Measurements from ENCODE around the gene EQTN.

EQTN gene

GRCh38 chr9:27329291-27329690 lies 32.3 kb upstream of the EQTN start:
- no peak for ATAC-seq
- TF ChIP-seq TSHZ2 (CRISPR knock-in tag; IDR thresholded peaks at IDR 0.05) (no peak), BACH2 (CRISPR knock-in tag; IDR thresholded peaks at IDR 0.05; ENCODE audit: borderline replicate concordance) (no peak), TCF4 (CRISPR knock-in tag; IDR thresholded peaks at IDR 0.05; ENCODE audit: borderline replicate concordance) (no peak), CSDC2 (CRISPR knock-in tag; IDR thresholded peaks at IDR 0.05) (no peak), PPARA (CRISPR knock-in tag; IDR thresholded peaks at IDR 0.05; ENCODE audit: borderline replicate concordance) (no peak), RARB (CRISPR knock-in tag; IDR thresholded peaks at IDR 0.05) (no peak)

GRCh38 chr9:27328483-27328882 lies 31.5 kb upstream of the EQTN start:
- TF ChIP-seq SNAI2 (CRISPR knock-in tag; IDR thresholded peaks at IDR 0.05) (no peak), CREB5 (CRISPR knock-in tag; IDR thresholded peaks at IDR 0.05; ENCODE audit: low read depth) (no peak), ARNTL (CRISPR knock-in tag; IDR thresholded peaks at IDR 0.05; ENCODE audit: borderline replicate concordance, low read depth) (no peak), ZNF565 (CRISPR knock-in tag; conservative IDR thresholded peaks at IDR 0.05; ENCODE audit: low read depth) (no peak), ZFP30 (CRISPR knock-in tag; IDR thresholded peaks at IDR 0.05) (no peak), ISL1 (CRISPR knock-in tag; IDR thresholded peaks at IDR 0.05) (no peak), TSHZ2 (CRISPR knock-in tag; IDR thresholded peaks at IDR 0.05) (no peak)
- peak; percentile 29; the same call in 1 of the 3 replicates for ATAC-seq

- no peak for ATAC-seq
- TF ChIP-seq RARB (CRISPR knock-in tag; IDR thresholded peaks at IDR 0.05): no peak
- TF ChIP-seq CREB5 (CRISPR knock-in tag; IDR thresholded peaks at IDR 0.05; ENCODE audit: low read depth): no peak
- TF ChIP-seq TOX (CRISPR knock-in tag; IDR thresholded peaks at IDR 0.05; ENCODE audit: borderline replicate concordance): no peak
- TF ChIP-seq PPARA (CRISPR knock-in tag; IDR thresholded peaks at IDR 0.05; ENCODE audit: borderline replicate concordance): no peak
- no peak for TF ChIP-seq ISL1 (CRISPR knock-in tag; IDR thresholded peaks at IDR 0.05)
- TF ChIP-seq ZFP3 (CRISPR knock-in tag; IDR thresholded peaks at IDR 0.05): no peak
- TF ChIP-seq ZNF8 (CRISPR knock-in tag; IDR thresholded peaks at IDR 0.05): no peak
- no peak for TF ChIP-seq SNAI2 (CRISPR knock-in tag; IDR thresholded peaks at IDR 0.05)
- TF ChIP-seq BACH2 (CRISPR knock-in tag; IDR thresholded peaks at IDR 0.05; ENCODE audit: borderline replicate concordance): no peak
- no peak for TF ChIP-seq GLIS3 (CRISPR knock-in tag; IDR thresholded peaks at IDR 0.05)
- TF ChIP-seq TCF4 (CRISPR knock-in tag; IDR thresholded peaks at IDR 0.05; ENCODE audit: borderline replicate concordance): no peak
- TF ChIP-seq, protein P1, sequence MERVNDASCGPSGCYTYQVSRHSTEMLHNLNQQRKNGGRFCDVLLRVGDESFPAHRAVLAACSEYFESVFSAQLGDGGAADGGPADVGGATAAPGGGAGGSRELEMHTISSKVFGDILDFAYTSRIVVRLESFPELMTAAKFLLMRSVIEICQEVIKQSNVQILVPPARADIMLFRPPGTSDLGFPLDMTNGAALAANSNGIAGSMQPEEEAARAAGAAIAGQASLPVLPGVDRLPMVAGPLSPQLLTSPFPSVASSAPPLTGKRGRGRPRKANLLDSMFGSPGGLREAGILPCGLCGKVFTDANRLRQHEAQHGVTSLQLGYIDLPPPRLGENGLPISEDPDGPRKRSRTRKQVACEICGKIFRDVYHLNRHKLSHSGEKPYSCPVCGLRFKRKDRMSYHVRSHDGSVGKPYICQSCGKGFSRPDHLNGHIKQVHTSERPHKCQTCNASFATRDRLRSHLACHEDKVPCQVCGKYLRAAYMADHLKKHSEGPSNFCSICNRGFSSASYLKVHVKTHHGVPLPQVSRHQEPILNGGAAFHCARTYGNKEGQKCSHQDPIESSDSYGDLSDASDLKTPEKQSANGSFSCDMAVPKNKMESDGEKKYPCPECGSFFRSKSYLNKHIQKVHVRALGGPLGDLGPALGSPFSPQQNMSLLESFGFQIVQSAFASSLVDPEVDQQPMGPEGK (CRISPR knock-in tag; IDR thresholded peaks at IDR 0.05; ENCODE audit: borderline replicate concordance): no peak
Measured at GRCh38 chr9:27311184-27311583, 14.2 kb upstream of the EQTN start.

- ATAC-seq: no peak
- TF ChIP-seq TCF4 (CRISPR knock-in tag; IDR thresholded peaks at IDR 0.05; ENCODE audit: borderline replicate concordance) (no peak), ZNF8 (CRISPR knock-in tag; IDR thresholded peaks at IDR 0.05) (no peak), OSR1 (CRISPR knock-in tag; IDR thresholded peaks at IDR 0.05) (no peak), ZC3H10 (CRISPR knock-in tag; IDR thresholded peaks at IDR 0.05) (no peak), GLIS3 (CRISPR knock-in tag; IDR thresholded peaks at IDR 0.05) (no peak), ARNTL (CRISPR knock-in tag; IDR thresholded peaks at IDR 0.05; ENCODE audit: borderline replicate concordance, low read depth) (no peak), ZFP3 (CRISPR knock-in tag; IDR thresholded peaks at IDR 0.05) (no peak), CSRNP3 (CRISPR knock-in tag; IDR thresholded peaks at IDR 0.05) (no peak), ZNF70 (CRISPR knock-in tag; IDR thresholded peaks at IDR 0.05) (no peak)
Measured at GRCh38 chr9:27310582-27310981, 13.6 kb upstream of the EQTN start.

Measured in SK-N-SH treated with all-trans-retinoic acid at 6 μM for 48 hours (cell line).